Fibroblast of skin of back (primary cell): ENCODE measurements around the gene PKNOX1.
"Not testable (repeated sequence)": the region's sequence is repeated elsewhere in the genome, so short reads cannot be mapped to it uniquely, and the experiment has no call there.

Experiments
- DNase-seq: peaks from one replicate; pipeline ENCODE4 v3.0.0-alpha.2; 2013

PKNOX1 gene

DNA sequence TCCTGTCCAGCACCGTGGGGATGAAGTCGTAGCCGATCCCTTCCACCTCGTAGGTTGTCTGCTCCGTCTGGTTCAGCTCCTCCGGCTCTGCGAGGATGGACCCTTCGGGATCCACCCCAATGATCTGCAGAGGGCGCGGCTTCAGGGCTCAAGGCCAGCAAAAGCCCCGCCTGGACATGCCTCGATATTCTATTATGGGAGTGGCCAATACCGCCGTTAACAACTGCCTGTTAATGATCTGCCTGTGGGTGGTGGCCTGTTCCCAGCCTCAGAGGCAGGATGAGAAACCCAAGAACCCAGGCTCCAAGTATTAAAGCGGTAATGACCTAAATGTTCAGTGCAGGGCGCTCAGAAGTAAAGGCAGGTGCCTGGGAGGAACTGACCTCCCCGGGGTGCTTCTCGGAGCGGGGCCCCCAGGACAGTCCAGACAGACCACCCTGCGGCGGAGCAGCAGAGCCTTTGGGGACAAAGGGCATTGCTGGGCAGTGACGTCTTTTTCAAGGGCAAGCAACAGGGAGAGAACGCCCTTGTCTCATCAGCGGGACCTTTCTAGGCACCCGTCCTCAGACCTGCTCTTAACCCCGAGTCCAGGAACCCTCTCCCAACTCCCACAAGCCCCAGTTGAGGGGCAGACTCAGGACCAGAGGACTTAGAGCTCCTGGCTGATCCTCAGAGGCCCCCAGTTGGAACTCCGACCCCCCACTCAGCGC is 88.7 kb downstream of the PKNOX1 start:
- DNase-seq, result not testable (repeated sequence)

DNA sequence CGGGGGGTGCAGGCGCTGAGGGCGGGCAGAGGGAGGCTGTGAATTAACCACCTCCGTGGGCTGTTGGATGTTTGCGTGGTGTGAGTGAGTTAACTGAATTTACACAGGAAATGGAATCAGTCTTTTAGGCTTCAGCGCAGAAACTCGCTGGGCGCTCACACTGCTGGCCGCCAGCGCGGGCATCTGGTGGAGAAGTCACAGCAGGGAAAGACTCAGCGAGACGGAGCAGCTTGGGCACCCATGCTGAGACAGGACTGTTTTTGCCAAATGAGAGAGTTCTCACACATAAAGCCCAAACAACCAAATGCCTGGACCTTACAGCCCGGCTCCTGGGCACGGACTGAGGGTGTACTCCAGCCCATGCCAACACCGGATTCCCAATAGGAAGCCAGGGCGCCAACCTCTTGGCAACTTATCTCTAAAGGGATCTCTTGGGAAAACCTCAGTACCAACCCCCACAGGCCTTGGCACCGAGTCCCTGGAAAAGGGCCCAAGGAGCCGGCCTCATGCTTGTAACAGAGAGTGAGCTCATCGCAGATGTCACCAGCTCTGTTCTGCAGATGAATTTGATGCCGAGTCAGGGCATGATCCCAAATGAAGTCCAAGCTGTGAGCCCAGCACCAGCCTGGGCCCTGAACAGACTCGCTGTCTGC is 90.0 kb downstream of the PKNOX1 start:
- not testable (repeated sequence) for DNase-seq

GRCh38 chr21:43065991-43066390 is 91.6 kb downstream of the PKNOX1 start:
- DNase-seq, result not testable (repeated sequence)

DNA sequence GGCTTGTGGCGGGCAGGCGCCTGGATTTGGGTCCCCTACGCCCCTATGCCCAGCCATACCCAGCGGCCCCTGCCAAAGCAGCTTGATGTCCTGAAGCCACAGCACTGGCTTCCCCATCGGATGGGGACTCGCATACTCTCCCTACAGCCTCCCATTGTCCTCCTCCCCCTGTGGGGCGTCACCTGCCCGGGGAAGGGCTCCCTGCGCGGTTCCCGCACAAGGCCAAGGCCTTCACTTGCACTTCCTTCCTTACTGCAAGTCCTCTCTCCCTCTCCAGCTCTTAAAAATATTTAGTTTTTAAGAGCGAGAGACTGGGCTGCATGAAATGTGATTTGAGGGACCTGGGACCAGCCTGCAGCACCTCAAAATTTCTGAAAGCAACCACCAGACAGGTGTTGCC is 92.3 kb downstream of the PKNOX1 start:
- not testable (repeated sequence) for DNase-seq

DNA sequence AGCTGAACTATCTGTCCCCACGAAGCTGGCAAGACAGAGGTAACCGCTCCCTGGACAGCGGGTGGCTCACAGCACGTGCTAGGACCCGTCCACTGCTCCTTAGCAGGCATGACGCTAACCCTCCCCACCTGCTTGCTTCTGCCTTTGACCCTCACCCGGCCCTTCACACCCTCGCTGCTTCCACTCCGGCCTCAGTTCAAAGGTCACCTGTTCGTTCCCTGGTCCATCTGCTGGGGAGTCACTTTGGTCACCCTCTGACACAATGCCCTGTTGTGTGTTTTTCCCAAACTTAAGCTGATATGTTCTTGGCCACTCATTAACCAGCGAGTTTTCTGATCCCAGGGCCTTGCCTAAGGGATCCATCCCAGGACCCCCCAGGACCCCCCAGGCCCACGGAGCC is 93.7 kb downstream of the PKNOX1 start:
- DNase-seq, result not testable (repeated sequence)

DNA sequence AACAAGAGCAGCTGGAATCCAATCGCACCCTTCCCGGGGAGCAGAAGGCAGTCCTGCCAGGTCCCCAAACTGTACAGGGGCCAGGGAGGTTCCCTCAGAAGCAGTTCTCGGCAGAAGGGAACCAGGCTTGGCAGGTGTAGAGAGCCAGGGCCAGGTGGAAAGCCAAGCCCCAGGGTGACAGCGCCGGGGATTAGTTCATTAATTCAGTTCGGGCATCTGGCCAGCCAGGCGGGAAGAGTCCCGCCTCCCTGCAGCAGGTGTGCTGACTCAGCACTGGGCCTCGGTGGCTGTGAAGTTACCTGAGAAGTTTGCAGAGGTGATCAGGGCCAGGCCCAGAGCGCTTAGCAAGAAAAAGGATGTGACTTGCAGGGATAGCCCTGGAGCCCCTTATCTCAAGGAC is 95.3 kb downstream of the PKNOX1 start:
- not testable (repeated sequence) for DNase-seq

- not testable (repeated sequence) for DNase-seq
Measured at GRCh38 chr21:43072742-43073141, 98.4 kb downstream of the PKNOX1 start.

- not testable (repeated sequence) for DNase-seq
Measured at GRCh38 chr21:43074401-43075169, 100.2 kb downstream of the PKNOX1 start.

GRCh38 chr21:43075170-43076022 is 101.0 kb downstream of the PKNOX1 start, which contains the start of gene CBS:
CBS (minus strand) TSS chr21:43075835; CDS start chr21:43072193, 3,642 bp downstream.
- DNase-seq, result not testable (repeated sequence)

- DNase-seq, result not testable (repeated sequence)
Measured at GRCh38 chr21:43076023-43076637, 101.8 kb downstream of the PKNOX1 start.

DNA sequence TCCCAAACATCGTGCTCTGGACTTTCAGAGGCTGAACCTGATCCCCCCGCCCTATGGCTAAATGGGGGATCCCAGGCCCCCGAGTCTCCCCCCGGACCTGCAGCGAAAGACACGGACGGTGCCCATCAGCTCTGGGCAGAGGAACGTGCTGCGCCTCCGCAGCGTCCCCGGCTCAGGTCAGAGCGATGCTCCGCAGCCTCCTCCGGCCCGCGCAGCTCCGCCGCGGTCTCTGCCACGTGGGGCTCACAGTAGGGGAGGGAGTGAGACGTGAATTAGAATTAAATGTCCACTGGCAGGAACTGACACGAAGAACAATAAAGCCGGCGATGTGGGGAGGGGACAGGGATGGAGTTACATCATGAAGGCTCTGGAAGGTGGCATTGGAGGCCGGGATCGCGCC is 102.3 kb downstream of the PKNOX1 start:
- not testable (repeated sequence) for DNase-seq

- DNase-seq, result not testable (repeated sequence)
Measured at GRCh38 chr21:43082587-43083300, 108.4 kb downstream of the PKNOX1 start.
